HepG2 (cell line): ENCODE data around the gene U2AF1L4. TPM values are rescaled to one million over a fixed set of nuclear protein-coding genes. Genes with fewer than 3 reads are reported as not detected.

Experiments
- ATAC-seq: fragments of 200-7000 bp; cut with Tn5 transposase; 3 replicates; pipeline ENCODE4 v1.9.1; 2020; ENCODE audit warnings: mild to moderate bottlenecking, moderate library complexity
- BruUV-seq: library from RNA; stranded (reverse); fragments of 400-500 nt; replicated peaks from 2 replicates; lab custom pipeline; 2021; lab: Mats Ljungman, UMichigan
- CTCF ChIA-PET: fragments of 300-600 bp; formaldehyde crosslinking; extraction: SDS; loops from one replicate; lab custom pipeline; 2021; ENCODE audit warnings: low total read pairs, inconsistent platforms, low intra/inter-chr PET ratio; lab: Yijun Ruan, JAX
- POLR2A ChIA-PET: fragments of 350-600 bp; sonication (Branson Sonifier 250); formaldehyde crosslinking; loops from one replicate; lab custom pipeline; 2020; ENCODE audit warnings: antibody characterized with exemption, inconsistent platforms; lab: Yijun Ruan, JAX
- DNase-seq: peaks from one replicate; pipeline ENCODE4 v3.0.0-alpha.2; 2015; ENCODE audit warnings: low spot score
- FAIRE-seq: peaks from 3 replicates; lab custom pipeline; 2011; peaks lifted over from hg19 to GRCh38; lab: Jason Lieb, UNC
- H2AFZ ChIP-seq: one replicate; pipeline ENCODE4 v1.6.1; 2011; ENCODE audit warnings: low read length, inconsistent platforms
- H3K27ac ChIP-seq: fragments of 300-600 bp; 3 replicates; pipeline ENCODE4 v1.8.0; 2011; ENCODE audit warnings: mixed run types, mild to moderate bottlenecking, mixed read lengths, low read length, inconsistent platforms; ENCODE audit not compliant: insufficient read depth; ENCODE audit errors: extremely low read length
- H3K27me3 ChIP-seq, 2 experiments: fragments of 200-600 bp in 1 of 2; 2 replicates in 1 of 2; 3 replicates in 1 of 2; pipeline versions ENCODE4 v1.6.0 to v1.8.0; 2011; ENCODE audit warnings: low read length in 2 of 2, mild to moderate bottlenecking in 2 of 2, moderate library complexity in 2 of 2, inconsistent platforms in 1 of 2; ENCODE audit not compliant: insufficient read depth in 2 of 2, control insufficient read depth in 1 of 2
- H3K36me3 ChIP-seq, 2 experiments: fragments of 200-600 bp in 1 of 2; replicated peaks in 1 of 2; 2 replicates in 1 of 2; 3 replicates in 1 of 2; pipeline versions ENCODE4 v1.5.1 to v1.8.0; 2011; ENCODE audit warnings: low read length in 2 of 2, inconsistent platforms in 1 of 2; ENCODE audit not compliant: insufficient read depth in 2 of 2, control insufficient read depth in 1 of 2
- H3K4me1 ChIP-seq: 2 replicates; pipeline ENCODE4 v1.5.1; 2012; ENCODE audit warnings: low read length, inconsistent platforms; ENCODE audit not compliant: insufficient read depth
- H3K4me2 ChIP-seq: 2 replicates; pipeline ENCODE4 v1.6.0; 2011; ENCODE audit warnings: low read depth, low read length, inconsistent platforms
- H3K4me3 ChIP-seq, 3 experiments: fragments of 200-600 bp in 1 of 3; sonication (generic), shearing (Covaris generic) in 1 of 3; replicated peaks in 1 of 3; 2 replicates each; pipeline ENCODE4 v1.5.1; 2011 to 2016; ENCODE audit warnings: low read length in 3 of 3, inconsistent platforms in 2 of 3, low read depth in 2 of 3, mild to moderate bottlenecking in 2 of 3, control low read depth in 1 of 3, mixed read lengths in 1 of 3; ENCODE audit not compliant: insufficient read depth in 1 of 3
- H3K79me2 ChIP-seq: one replicate; pipeline ENCODE4 v1.6.1; 2011; ENCODE audit warnings: low read length, inconsistent platforms; ENCODE audit not compliant: insufficient read depth
- H3K9ac ChIP-seq: 2 replicates; pipeline ENCODE4 v1.6.0; 2011; ENCODE audit warnings: mild to moderate bottlenecking, low read depth, low read length, inconsistent platforms; ENCODE audit not compliant: insufficient read depth
- H3K9me3 ChIP-seq: 2 replicates; pipeline ENCODE4 v1.5.1; 2012; ENCODE audit warnings: mild to moderate bottlenecking, low read length
- H4K20me1 ChIP-seq: 2 replicates; pipeline ENCODE4 v1.6.0; 2011; ENCODE audit warnings: inconsistent platforms, mild to moderate bottlenecking, low read length, moderate library complexity; ENCODE audit not compliant: insufficient read depth
- ASH2L ChIP-seq: fragments of 300-600, 200-600 bp; sonication (generic); IDR thresholded peaks from 2 replicates; pipeline ENCODE4 v1.7.0; 2017; ENCODE audit warnings: low read depth, mild to moderate bottlenecking, moderate library complexity, mixed read lengths, low read length; ENCODE audit not compliant: insufficient read length
- MED8 ChIP-seq: sonication (generic); formaldehyde crosslinking; IDR thresholded peaks from 2 replicates; pipeline ENCODE4 v1.8.1; 2023; ENCODE audit warnings: mild to moderate bottlenecking, missing genetic modification reagents; ENCODE audit not compliant: insufficient replicate concordance
- NFRKB ChIP-seq: fragments of 450-650 bp; IDR thresholded peaks from 2 replicates; pipeline ENCODE4 v1.6.1; 2017
- ZBTB4 ChIP-seq: sonication (generic); formaldehyde crosslinking; IDR thresholded peaks from 2 replicates; pipeline ENCODE4 v1.4.0; 2020; ENCODE audit warnings: missing genetic modification reagents, mild to moderate bottlenecking, borderline replicate concordance
- ZFP1 ChIP-seq: IDR thresholded peaks from 2 replicates; pipeline ENCODE4 v1.6.1; 2016
- ZFY ChIP-seq: sonication (generic); formaldehyde crosslinking; IDR thresholded peaks from 2 replicates; pipeline ENCODE4 v1.4.0; 2020; ENCODE audit warnings: missing genetic modification reagents
- ZKSCAN1 ChIP-seq: fragments of 150-350 bp; IDR thresholded peaks from 2 replicates; pipeline ENCODE4 v1.6.1; 2014; ENCODE audit warnings: low read length
- ZMYM2 ChIP-seq: sonication (generic); formaldehyde crosslinking; IDR thresholded peaks from 2 replicates; pipeline ENCODE4 v1.8.0; 2022; ENCODE audit warnings: mild to moderate bottlenecking, missing genetic modification reagents
- ZNF253 ChIP-seq: sonication (generic); formaldehyde crosslinking; IDR thresholded peaks from 2 replicates; pipeline ENCODE4 v1.8.0; 2022; ENCODE audit warnings: mild to moderate bottlenecking, missing genetic modification reagents, borderline replicate concordance
- ZNF839 ChIP-seq: sonication (generic); formaldehyde crosslinking; IDR thresholded peaks from 2 replicates; pipeline ENCODE4 v1.4.0; 2020; ENCODE audit warnings: missing genetic modification reagents, mild to moderate bottlenecking, borderline replicate concordance
- ZNF850 ChIP-seq: sonication (generic); formaldehyde crosslinking; conservative IDR thresholded peaks from 2 replicates; pipeline ENCODE4 v1.9.0; 2021; ENCODE audit warnings: mild to moderate bottlenecking, missing genetic modification reagents
- ZSCAN21 ChIP-seq: sonication (generic); formaldehyde crosslinking; IDR thresholded peaks from 2 replicates; pipeline ENCODE4 v1.8.0; 2022; ENCODE audit warnings: mild to moderate bottlenecking, missing genetic modification reagents, moderate library complexity, borderline replicate concordance
- WGBS: methylation state at CpG from one replicate; pipeline ENCODE4 v1.1.6; 2017; ENCODE audit warnings: low lambda C conversion rate; 5-methylcytosine and 5-hydroxymethylcytosine counted together
- in situ Hi-C: cut with HindIII; loops from 2 replicates; pipeline ENCODE4 v1.10.0; 2017; ENCODE audit warnings: low pct_unique_long_range_greater_than_20kb; ENCODE audit not compliant: extremely low pct_ligation_motif_present
- intact Hi-C: fragments of 100-400 bp; cut with micrococcal nuclease; formaldehyde crosslinking; loops from one replicate; pipeline ENCODE4 v1.10.0; 2022; ENCODE audit not compliant: unreplicated experiment
- polyA plus RNA-seq, 8 experiments: library from polyadenylated mRNA; depleted of rRNA in 3 of 8; stranded (reverse) in 7 of 8; unstranded in 1 of 8; fragments of >200 nt; fragmentation: Illumina TruSeq in 4 of 8; extraction: Trizol in 4 of 8; gene quantifications; 2 replicates each; pipeline versions ENCODE4 v1.2.1 to v1.2.3, GENCODE V29; 2011 to 2016; ENCODE audit warnings: low read depth in 4 of 8, missing spikeins in 1 of 8, mixed read lengths in 1 of 8; ENCODE audit not compliant: insufficient read depth in 1 of 8
- total RNA-seq, 5 experiments: library from RNA; depleted of rRNA; stranded (reverse); fragments of >200 nt; fragmentation: Illumina TruSeq; extraction: Trizol; gene quantifications; 2 replicates each; pipeline ENCODE4 v1.2.3, GENCODE V29; 2016; ENCODE audit warnings: low read depth in 1 of 5

The U2AF1L4 gene
- total and polyA plus RNA-seq, 2 of the 13 experiments (the other 11 are each of a cell fraction or from before 2014, with no cell fraction given), result 7.9 to 15.4 TPM

- TF ChIP-seq ZSCAN21 (CRISPR knock-in tag), result no peak
Measured at GRCh38 chr19:35714601-35715354, 30.4 kb downstream of the U2AF1L4 start (continued).

GRCh38 chr19:35713904-35714495 lies 31.2 kb downstream of the U2AF1L4 start:
- in situ Hi-C loops (no loop called here), intact Hi-C loops (no loop called here)
- Histone ChIP-seq H3K79me2 (peaks cover 8% of the 10 kb centered on the region), H3K9ac (no peak overlapping the region), H3K9me3 (no peaks in the 10 kb centered on the region), H3K36me3 (no peaks in the 10 kb centered on the region), H2AFZ (no peak overlapping the region), H3K4me1 (peaks cover 24% of the 10 kb centered on the region), H3K4me2 (no peak overlapping the region), H3K4me3 (no peak overlapping the region), H3K27ac (no peak overlapping the region), H3K27me3 (no peaks in the 10 kb centered on the region), H4K20me1 (peaks cover 6% of the 10 kb centered on the region)
- POLR2A ChIA-PET, result interaction anchor here (5.0 kb wide), 1 partner anchor 11 kb away, joined by 23 read pairs; no protein-coding TSS in a partner anchor
- FAIRE-seq (no peak), DNase-seq (no peak), ATAC-seq (no peak)
- TF ChIP-seq ZMYM2 (CRISPR knock-in tag) (no peak), ZFY (no peak), ZNF850 (CRISPR knock-in tag) (no peak), ZNF253 (CRISPR knock-in tag) (no peak), ZNF839 (CRISPR knock-in tag) (no peak), MED8 (CRISPR knock-in tag) (no peak), ZBTB4 (no peak), ASH2L (no peak), ZKSCAN1 (no peak), ZFP1 (CRISPR knock-in tag) (no peak), NFRKB (no peak)
- BruUV-seq, result no TSS peak
- CTCF ChIA-PET, result interaction anchor here (7.0 kb wide), 1 partner anchor 20 kb away, joined by 201 read pairs; no protein-coding TSS in a partner anchor
- 87% methylated on average over 11 of the region's 12 CpGs for WGBS
